ENCODE measurements around the gene LRRC53. TPM values are rescaled to one million over a fixed set of nuclear protein-coding genes. Genes with fewer than 3 reads are reported as not detected.
A peak's percentile ranks its signal among the peaks of the same experiment; 100 is the strongest.

Gene LRRC53
- total RNA-seq, 6 experiments from 2014 or later: not detected

- DNase-seq: no peak
- no peak for TF ChIP-seq CTCF (IDR thresholded peaks at IDR 0.05)
- no peak overlapping the region for H3K27ac Mint-ChIP-seq
- no peaks in the 10 kb centered on the region for H3K4me1 Mint-ChIP-seq (ENCODE audit: low read depth)
- peaks cover 9% of the 10 kb centered on the region for H3K9me3 Mint-ChIP-seq
- no peaks in the 10 kb centered on the region for H3K27me3 Mint-ChIP-seq (ENCODE audit: insufficient read depth)
- H3K4me3 Mint-ChIP-seq: no peak overlapping the region; the same call in 1 of the 2 replicates
- no peaks in the 10 kb centered on the region for H3K36me3 Mint-ChIP-seq (ENCODE audit: low read depth)
Measured at GRCh38 chr1:74504933-74505512, 7.4 kb downstream of the LRRC53 start.

GRCh38 chr1:74504125-74504932 lies 8.1 kb downstream of the LRRC53 start:
- peaks cover 9% of the 10 kb centered on the region for H3K9me3 Mint-ChIP-seq
- TF ChIP-seq CTCF (IDR thresholded peaks at IDR 0.05): peak; percentile 67
- H3K4me3 Mint-ChIP-seq: no peak overlapping the region; the same call in 1 of the 2 replicates
- H3K36me3 Mint-ChIP-seq (ENCODE audit: low read depth): no peaks in the 10 kb centered on the region
- DNase-seq: no peak
- no peaks in the 10 kb centered on the region for H3K4me1 Mint-ChIP-seq (ENCODE audit: low read depth)
- H3K27me3 Mint-ChIP-seq (ENCODE audit: insufficient read depth): no peaks in the 10 kb centered on the region
- H3K27ac Mint-ChIP-seq: no peak overlapping the region

- Mint-ChIP-seq H3K27ac (no peak overlapping the region), H3K4me1 (ENCODE audit: low read depth) (no peaks in the 10 kb centered on the region), H3K36me3 (ENCODE audit: low read depth) (no peaks in the 10 kb centered on the region), H3K4me3 (no peak overlapping the region), H3K9me3 (peaks cover 14% of the 10 kb centered on the region), H3K27me3 (ENCODE audit: insufficient read depth) (no peaks in the 10 kb centered on the region)
- no peak for TF ChIP-seq CTCF (IDR thresholded peaks at IDR 0.05)
- DNase-seq: no peak
Measured at GRCh38 chr1:74502858-74503257, 9.6 kb downstream of the LRRC53 start.

GRCh38 chr1:74502432-74502831 lies 10.0 kb downstream of the LRRC53 start:
- H3K4me3 Mint-ChIP-seq: no peak overlapping the region
- H3K9me3 Mint-ChIP-seq: peaks cover 17% of the 10 kb centered on the region
- no peak for TF ChIP-seq CTCF (IDR thresholded peaks at IDR 0.05)
- no peaks in the 10 kb centered on the region for H3K36me3 Mint-ChIP-seq (ENCODE audit: low read depth)
- no peak overlapping the region for H3K27ac Mint-ChIP-seq
- H3K27me3 Mint-ChIP-seq (ENCODE audit: insufficient read depth): no peaks in the 10 kb centered on the region
- no peaks in the 10 kb centered on the region for H3K4me1 Mint-ChIP-seq (ENCODE audit: low read depth)
- DNase-seq: no peak

- no peaks in the 10 kb centered on the region for H3K27me3 Mint-ChIP-seq (ENCODE audit: insufficient read depth)
Measured at GRCh38 chr1:74498901-74499300, 13.5 kb downstream of the LRRC53 start.

More at GRCh38 chr1:74498901-74499300, 13.5 kb downstream of the LRRC53 start:
- Mint-ChIP-seq H3K36me3 (ENCODE audit: low read depth) (no peaks in the 10 kb centered on the region), H3K4me1 (ENCODE audit: low read depth) (no peaks in the 10 kb centered on the region), H3K4me3 (no peak overlapping the region), H3K9me3 (peaks cover 16% of the 10 kb centered on the region), H3K27ac (no peak overlapping the region)
- TF ChIP-seq CTCF (IDR thresholded peaks at IDR 0.05): no peak
- no peak for DNase-seq

All from HFFc6 (cell line).